AG20443 (cell line): ENCODE measurements around the gene BMP3.

Experiments used
- DNase-seq: peaks from one replicate; pipeline ENCODE4 v3.0.0; 2012; ENCODE audit warnings: low spot score, mixed read lengths

BMP3 gene

GRCh38 chr4:81106150-81106549 lies 75.6 kb downstream of the BMP3 start:
- DNase-seq = no peak
